ENCODE measurements around the gene ZNF385B. TPM values are rescaled to one million over a fixed set of nuclear protein-coding genes. Genes with fewer than 3 reads are reported as not detected.

The ZNF385B gene
- total and polyA plus RNA-seq, 9 of the 15 experiments (the other 6 are each of a cell fraction or from before 2014, with no cell fraction given) = 0.50 TPM; not detected in 8

GRCh38 chr2:179787601-179788000, 73.8 kb downstream of the ZNF385B start (continued):
- TF ChIP-seq GTF2A2 (tag; IDR thresholded peaks at IDR 0.05) = no peak
- TF ChIP-seq ZBTB33 (CRISPR knock-in tag; IDR thresholded peaks at IDR 0.05) = no peak
- no peak for TF ChIP-seq RFX7 (CRISPR knock-in tag; IDR thresholded peaks at IDR 0.05)
- no peak for TF ChIP-seq FOXK1 (CRISPR knock-in tag; IDR thresholded peaks at IDR 0.05; ENCODE audit: borderline replicate concordance)
- peak; percentile 90 for TF ChIP-seq NCOR1 (IDR thresholded peaks at IDR 0.05)
- no peak for TF ChIP-seq ZFP36 (IDR thresholded peaks at IDR 0.05; ENCODE audit: low read depth, low read length, partially characterized antibody)
- no peak for TF ChIP-seq HDAC6 (IDR thresholded peaks at IDR 0.05; ENCODE audit: low read depth, low read length)
- TF ChIP-seq CBX8 (IDR thresholded peaks at IDR 0.05; ENCODE audit: borderline replicate concordance, extremely low read depth, low read depth, low read length, poor library complexity, severe bottlenecking) = no peak
- TF ChIP-seq RFX1 (IDR thresholded peaks at IDR 0.05) = peak; percentile 52; the same call in 1 of the 2 replicates
- no peak for TF ChIP-seq TGIF2 (CRISPR knock-in tag; IDR thresholded peaks at IDR 0.05)
- TF ChIP-seq ZNF75A (CRISPR knock-in tag; IDR thresholded peaks at IDR 0.05) = no peak
- no peak for TF ChIP-seq SMARCA5 (IDR thresholded peaks at IDR 0.05)
- TF ChIP-seq SMARCA4 (IDR thresholded peaks at IDR 0.05) = peak; percentile 68
- TF ChIP-seq BCOR (IDR thresholded peaks at IDR 0.05) = no peak
- TF ChIP-seq SOX6 (IDR thresholded peaks at IDR 0.05) = peak; percentile 69; the same call in 1 of the 2 replicates
- TF ChIP-seq ZNF280A (IDR thresholded peaks at IDR 0.05; ENCODE audit: low read depth, partially characterized antibody) = no peak
- TF ChIP-seq BRF1 (IDR thresholded peaks at IDR 0.05; ENCODE audit: borderline replicate concordance, extremely low read depth, insufficient read length) = no peak
- TF ChIP-seq CHAMP1 (IDR thresholded peaks at IDR 0.05) = peak; percentile 74; the same call in 1 of the 2 replicates
- no peak for TF ChIP-seq GABPB1 (CRISPR knock-in tag; IDR thresholded peaks at IDR 0.05)
- no peak for TF ChIP-seq RBM14 (IDR thresholded peaks at IDR 0.05; ENCODE audit: borderline replicate concordance, insufficient read depth, low read depth, low read length)
- no peak for TF ChIP-seq L3MBTL2 (IDR thresholded peaks at IDR 0.05)
- no peak for TF ChIP-seq PREB (CRISPR knock-in tag; IDR thresholded peaks at IDR 0.05)
- TF ChIP-seq MYNN (IDR thresholded peaks at IDR 0.05) = no peak
- TF ChIP-seq MYNN (CRISPR knock-in tag; IDR thresholded peaks at IDR 0.05) = no peak
